AG08395 (cell line): ENCODE results near the gene BIN2.
A peak's percentile ranks its signal among the peaks of the same experiment; 100 is the strongest.
"Not testable (repeated sequence)": the region's sequence is repeated elsewhere in the genome, so short reads cannot be mapped to it uniquely, and the experiment has no call there.

Source experiments
- DNase-seq: peaks from one replicate; pipeline ENCODE4 v3.0.0; 2012; ENCODE audit warnings: mixed read lengths, low spot score

The BIN2 gene

DNA sequence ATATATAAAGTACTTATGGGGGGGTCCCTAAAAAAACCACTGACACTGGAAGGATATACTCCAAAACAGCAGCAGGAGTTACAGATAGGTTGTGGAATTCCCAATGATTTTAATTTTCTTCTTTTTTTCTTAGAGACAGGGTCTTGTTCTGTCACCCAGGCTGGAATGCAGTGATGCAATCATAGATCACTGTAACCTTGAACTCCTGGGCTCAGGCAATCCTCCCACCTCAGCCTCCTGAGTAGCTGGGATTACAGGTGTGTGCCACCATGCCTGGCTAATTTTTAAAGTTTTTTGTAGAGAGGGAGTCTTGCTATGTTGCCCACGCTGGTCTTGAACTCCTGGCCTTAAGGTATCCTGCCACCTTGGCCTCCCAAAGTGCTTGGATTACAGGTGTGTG, 64.4 kb downstream of the BIN2 start:
- not testable (repeated sequence) for DNase-seq

DNA sequence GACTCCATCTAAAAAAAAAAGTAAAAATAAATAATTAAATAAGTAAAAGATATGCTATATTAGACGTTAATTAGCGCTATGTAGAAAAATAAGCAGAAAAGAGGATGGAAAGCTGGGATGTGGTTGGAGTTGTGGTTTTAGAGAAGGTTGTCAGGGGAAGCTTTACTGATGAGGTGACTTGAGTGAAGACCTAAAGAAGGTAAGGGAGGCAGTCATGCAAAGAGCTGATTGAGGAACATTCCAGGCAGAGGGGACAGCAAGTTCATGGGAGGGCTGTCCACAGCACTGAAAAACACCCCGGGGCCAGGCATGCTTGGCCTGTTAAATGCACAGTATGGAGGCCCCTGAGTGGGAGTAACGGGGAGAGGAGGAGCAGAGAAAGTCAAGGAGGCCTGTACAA, 69.4 kb downstream of the BIN2 start:
- no peak for DNase-seq

DNA sequence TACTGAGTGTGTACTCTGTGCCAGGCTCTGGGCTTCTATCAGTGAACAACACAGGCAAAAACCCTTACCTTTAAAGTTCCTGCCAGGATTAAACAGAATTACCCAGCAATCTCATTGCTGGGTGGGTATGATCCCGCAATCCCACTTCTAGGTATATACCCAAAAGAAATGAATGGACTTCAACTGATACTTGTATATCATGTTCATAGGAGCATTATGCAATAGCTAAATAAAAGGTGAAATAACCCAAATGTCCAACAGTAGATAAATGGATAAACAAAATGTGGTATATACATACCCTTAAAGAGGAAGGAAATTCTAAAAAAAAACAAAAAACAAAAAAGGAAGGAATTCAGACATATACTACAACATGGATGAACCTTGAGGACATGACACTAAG, 70.7 kb downstream of the BIN2 start:
- no peak for DNase-seq

DNA sequence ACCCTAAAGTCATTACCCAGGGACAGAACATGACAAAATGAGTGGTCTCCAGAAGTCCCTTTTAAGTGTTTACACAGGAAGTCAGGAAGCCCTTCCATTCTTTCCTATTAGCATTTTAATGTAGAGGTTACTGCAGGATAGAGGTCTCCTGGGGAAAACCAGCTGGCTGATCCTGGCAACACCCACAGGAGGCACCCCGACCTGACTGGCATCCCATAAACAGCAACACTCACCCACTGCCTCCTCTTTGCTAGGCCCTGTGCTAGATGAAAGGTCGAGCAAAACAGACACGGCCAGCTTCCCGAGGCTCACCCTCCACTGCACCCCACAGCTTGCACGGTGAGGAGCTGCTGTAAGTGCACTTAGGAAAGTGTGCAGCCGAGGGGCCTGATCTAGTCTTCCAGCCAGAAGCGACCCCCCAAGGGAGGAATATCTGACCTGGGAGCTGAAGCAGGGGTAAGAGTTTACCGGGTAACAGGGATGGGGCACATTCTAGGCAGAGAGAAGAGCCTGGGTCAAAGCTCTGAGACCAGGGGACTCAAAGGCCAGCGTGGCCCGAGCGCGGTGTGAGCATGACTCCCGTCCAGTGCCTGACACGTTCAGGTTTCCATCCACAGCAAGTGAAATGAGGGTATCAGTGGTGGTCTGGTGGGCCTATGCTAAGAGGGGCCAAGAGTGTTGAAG, 76.3 kb downstream of the BIN2 start:
- no peak for DNase-seq

DNA sequence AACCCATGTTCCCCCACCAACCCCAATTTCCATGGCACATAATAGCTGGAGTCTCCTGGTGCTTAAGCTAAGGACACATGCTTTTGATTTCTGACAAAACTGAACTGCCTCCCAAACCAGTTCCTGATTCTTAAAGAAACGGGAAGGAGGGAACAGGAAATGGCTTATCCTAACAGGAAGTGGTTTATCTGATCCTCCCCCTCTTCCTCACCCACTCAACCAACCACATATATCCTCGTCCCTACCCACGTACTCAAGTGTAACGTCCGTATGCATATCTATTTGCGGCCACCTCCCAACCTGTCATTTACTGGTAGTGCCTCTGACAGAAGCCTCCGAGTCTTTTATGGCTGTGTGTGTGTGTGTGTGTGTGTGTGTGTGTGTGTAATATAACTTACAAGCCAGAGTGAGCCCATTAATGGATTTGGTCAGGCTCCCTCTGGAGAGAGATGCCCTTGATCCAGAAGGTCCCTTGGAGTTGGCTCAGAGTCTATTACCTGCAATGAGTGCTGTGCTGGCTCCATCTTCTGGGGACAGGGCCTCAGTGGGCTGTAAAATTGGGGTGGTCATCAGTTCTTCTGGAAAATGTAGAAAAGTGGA, 77.6 kb downstream of the BIN2 start:
- no peak for DNase-seq

DNA sequence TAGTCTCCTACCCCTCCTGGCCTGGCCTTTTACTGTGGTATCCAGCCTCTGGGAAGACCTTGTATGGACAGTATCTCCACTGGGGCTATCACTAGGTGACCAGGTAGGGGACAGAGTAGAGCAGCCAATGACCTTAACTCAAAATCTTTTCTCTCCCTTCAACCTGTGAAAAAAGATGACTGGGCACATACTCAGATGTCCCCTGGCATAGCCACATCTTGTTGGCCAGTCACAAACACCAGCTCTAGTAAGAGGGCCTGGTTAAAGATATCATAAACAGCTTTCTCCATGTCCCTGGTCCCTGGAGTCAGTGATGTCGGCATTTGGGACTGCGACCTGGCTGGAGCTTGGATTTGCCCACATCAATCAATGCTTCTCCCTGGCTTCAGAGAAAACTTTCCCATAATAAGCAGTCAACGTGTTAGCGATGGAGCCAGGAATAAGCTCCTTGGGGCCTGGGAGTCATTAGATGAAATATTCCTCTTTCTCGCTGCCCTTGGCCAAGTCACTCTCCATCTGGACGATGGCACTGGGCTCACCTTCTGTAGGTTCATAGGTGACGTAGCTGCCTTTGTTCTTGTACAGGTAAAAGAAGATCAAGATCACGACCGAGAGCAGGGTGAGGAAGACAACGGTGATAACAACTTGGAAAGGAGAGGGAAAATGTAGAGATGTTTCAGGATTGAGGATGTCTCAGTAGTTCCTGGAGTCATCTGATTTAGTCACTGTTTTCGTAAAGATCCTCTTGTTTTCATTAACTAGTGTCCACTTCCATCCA, 78.3 kb downstream of the BIN2 start:
- DNase-seq: no peak

DNA sequence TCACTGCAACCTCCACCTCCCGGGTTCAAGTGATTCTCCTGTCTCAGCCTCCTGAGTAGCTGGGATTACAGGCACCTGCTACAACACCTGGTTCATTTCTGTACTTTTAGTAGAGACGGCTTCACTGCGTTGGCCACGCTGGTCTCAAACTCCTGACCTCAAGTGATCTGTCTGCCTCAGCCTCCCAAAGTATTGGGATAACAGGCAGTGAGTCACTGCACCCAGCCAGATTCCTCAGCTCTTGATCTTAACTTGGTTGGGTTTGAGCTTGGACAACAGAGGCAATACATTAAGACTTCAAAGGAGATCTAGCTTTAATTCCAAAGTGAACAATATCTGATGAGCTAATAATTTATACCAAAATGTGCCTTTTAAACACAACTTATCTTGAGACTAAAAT, 79.7 kb downstream of the BIN2 start:
- no peak for DNase-seq

DNA sequence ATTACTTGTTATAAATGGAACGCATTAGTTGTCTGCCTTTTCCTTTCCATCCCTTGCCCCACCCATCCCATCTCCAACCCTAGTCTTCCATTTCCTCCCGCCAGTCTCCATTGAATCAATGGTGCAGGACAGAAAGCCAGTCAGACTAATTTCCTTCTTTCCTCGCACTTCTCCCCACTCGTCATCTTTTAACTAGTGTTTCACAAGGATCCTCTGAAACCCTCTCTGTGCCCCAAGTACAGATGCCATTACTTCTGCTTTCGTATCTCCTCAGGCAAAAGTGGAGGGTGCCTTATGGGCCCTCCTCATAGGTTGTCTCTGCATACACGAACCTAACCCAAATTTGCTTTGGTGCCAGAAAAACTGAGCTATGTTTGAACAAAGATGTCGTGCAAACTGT, 81.1 kb downstream of the BIN2 start:
- no peak for DNase-seq

DNA sequence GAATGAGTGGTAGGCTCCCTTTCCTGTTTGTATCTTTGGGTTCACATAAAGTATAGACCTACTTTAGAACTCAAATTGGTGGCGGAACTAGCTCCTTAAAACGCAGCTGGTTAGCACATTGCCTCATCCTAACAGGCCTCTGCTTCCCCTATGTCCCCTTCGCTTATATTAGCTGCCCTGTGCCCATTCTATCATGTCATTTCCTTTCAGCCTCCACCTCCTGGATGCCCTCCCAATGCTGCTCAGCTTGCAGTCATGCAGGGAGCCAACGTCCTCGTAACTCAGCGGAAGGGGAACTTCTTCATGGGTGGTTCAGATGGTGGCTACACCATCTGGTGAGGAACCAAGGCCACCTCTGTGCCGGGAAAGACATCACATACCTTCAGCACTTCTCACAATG, 81.9 kb downstream of the BIN2 start:
- DNase-seq: no peak

DNA sequence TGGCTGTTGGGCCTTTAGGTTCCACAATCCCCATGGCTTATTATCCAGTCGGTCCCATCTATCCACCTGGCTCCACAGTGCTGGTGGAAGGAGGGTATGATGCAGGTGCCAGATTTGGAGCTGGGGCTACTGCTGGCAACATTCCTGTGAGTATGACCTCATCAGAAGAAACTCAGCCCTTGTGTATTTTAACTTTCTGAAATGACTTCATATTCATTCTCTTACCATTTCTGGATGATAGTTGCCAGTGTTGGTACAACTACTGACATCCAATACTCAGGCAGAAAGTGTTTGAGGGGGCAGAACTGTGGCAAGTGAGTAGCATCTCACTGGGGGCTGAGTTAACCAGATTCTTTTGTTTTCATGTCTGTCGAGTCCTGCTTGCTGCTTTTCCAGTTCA, 83.0 kb downstream of the BIN2 start:
- DNase-seq: no peak

DNA sequence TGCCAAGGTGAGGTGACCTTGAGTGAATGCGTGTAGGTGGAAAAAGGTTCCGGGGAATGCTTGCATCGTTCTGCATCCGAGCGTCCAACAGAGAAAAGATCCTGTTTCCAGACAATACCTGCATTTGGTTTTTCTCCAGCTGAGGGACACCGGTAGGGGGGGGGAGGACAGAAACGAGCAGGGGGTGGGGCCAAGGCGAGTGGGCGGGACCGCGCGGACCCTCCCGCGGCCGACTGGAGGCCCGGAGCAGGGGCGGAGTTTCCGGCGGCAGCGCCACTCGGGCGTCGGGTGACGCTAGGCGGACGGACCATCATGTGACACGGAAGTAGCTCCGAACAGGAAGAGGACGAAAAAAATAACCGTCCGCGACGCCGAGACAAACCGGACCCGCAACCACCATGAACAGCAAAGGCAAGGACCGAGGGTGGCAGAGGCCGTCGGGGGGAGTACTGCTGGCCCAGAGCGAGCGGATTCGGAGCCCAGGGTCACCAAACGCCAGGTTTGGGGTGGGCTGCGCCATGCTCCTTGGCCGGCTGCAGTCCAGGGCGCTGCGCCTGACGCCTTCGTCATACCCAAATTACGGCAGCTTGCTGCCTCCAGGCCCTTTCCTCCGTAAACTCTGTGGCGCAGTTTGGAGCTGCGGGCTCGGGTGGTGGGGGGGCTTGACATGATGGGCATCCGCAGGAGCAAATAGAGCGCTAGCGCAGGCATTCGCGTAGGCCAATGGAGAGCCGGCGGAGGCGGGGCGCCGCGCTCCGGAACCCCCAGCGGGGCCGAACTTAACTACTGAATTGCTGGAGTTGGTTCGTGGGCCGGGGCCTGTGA, 85.3 kb downstream of the BIN2 start, which contains the start of gene DAZAP2:
Gene DAZAP2, plus strand, starts transcription at position 317 of the 825 bp plus-strand sequence. Its CDS starts 82 bp downstream, at position 399.
- DNase-seq: peak; percentile 98

DNA sequence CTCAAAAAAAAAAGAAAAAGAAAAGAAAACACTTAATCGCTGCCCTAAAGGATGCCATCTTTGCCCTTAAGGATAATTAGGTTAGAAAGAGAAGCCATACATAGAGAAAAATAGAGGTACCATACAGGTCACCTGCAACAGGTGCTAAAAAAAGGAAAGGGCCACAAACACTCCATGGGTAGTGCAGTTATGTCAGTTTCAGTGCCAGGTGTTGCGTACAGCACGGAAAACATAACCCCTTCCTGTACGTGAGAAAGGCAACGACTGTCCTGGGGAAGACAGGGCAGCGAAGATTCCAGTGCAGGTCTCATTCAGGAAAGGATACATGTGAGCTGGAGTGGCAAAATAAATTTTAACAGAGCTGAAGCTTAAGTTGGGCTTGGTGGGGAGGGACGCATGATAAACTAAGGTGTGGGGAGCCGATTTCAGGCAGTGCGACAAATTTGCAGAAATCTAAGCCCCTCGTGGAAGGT, 85.9 kb downstream of the BIN2 start:
- no peak for DNase-seq

DNA sequence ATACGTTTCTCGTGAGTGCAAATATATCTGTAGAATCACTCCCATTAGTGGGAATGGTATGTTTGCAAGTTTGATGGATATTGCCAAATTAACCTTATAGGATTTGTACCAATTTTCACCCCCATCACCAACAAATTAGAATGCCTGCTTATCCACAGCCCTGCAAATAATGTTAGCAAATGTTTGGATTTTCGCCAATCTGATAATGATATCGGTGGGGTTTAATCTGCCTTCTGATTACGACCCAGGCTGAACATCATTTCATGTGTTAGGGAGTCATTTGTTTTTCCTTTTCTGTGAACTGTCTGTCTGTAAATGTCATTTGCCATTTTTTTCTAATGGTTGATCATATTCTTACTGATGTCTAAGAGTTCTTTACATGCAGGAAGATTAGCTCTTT, 89.4 kb downstream of the BIN2 start:
- DNase-seq: no peak

DNA sequence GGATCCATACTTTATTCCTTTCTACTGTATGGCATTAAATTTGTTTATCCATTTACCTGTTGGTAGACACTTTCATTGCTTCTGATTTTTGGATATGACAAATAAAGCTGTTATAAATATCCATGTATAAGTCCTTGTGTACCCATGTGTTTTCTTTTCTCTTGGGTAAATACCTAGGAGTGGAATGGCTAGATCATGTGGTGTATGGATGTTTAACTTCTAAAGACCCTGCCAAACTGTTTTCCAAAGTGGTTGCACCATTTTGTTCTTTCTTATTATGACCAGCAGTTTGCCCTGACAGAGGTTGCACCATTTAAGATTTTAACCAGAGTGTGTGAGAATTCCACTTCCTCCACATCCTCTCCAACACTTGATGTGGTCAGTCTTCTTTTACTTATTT, 91.3 kb downstream of the BIN2 start:
- no peak for DNase-seq
